Measurements from ENCODE around the gene BAIAP2.

DNA sequence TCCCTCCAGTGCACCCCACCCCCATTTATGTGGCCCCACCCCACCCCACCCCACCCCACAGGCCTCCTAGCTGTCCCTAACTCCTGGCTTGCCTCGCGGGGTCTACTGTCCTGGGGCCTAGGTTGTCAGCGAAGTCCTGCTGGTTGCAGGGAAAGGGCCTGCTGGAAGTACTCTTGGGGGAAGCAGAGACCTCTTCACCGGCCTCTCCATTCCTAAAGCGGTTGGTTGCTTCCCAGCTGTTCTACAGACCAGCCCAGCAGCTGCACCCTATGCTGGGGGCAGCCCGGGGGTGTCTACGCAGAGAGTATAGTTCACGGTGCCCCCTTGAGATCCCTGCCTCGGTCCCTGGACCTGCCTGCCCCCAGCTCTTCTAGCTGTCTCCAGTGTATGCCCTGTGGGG, 56.2 kb downstream of the BAIAP2 start:
- TF ChIP-seq, protein P1, sequence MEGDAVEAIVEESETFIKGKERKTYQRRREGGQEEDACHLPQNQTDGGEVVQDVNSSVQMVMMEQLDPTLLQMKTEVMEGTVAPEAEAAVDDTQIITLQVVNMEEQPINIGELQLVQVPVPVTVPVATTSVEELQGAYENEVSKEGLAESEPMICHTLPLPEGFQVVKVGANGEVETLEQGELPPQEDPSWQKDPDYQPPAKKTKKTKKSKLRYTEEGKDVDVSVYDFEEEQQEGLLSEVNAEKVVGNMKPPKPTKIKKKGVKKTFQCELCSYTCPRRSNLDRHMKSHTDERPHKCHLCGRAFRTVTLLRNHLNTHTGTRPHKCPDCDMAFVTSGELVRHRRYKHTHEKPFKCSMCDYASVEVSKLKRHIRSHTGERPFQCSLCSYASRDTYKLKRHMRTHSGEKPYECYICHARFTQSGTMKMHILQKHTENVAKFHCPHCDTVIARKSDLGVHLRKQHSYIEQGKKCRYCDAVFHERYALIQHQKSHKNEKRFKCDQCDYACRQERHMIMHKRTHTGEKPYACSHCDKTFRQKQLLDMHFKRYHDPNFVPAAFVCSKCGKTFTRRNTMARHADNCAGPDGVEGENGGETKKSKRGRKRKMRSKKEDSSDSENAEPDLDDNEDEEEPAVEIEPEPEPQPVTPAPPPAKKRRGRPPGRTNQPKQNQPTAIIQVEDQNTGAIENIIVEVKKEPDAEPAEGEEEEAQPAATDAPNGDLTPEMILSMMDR (IDR thresholded peaks at IDR 0.05), result no peak
- no peak for TF ChIP-seq ZFX (IDR thresholded peaks at IDR 0.05; ENCODE audit: borderline replicate concordance)
